NCI-H1105 treated with DMSO at 0.1 percent for 48 hours (cell line): ENCODE data around the gene MPP3.
A peak's percentile ranks its signal among the peaks of the same experiment; 100 is the strongest.

Source experiments
- DNase-seq: peaks from one replicate; lab custom pipeline; 2025; lab: John Stamatoyannopoulos, UW

Gene MPP3

GRCh38 chr17:43832168-43832975 lies 574 bp downstream of the MPP3 start:
- peak; percentile 19 for DNase-seq

- DNase-seq = no peak
Measured at GRCh38 chr17:43831633-43832032, 1.3 kb downstream of the MPP3 start.

DNA sequence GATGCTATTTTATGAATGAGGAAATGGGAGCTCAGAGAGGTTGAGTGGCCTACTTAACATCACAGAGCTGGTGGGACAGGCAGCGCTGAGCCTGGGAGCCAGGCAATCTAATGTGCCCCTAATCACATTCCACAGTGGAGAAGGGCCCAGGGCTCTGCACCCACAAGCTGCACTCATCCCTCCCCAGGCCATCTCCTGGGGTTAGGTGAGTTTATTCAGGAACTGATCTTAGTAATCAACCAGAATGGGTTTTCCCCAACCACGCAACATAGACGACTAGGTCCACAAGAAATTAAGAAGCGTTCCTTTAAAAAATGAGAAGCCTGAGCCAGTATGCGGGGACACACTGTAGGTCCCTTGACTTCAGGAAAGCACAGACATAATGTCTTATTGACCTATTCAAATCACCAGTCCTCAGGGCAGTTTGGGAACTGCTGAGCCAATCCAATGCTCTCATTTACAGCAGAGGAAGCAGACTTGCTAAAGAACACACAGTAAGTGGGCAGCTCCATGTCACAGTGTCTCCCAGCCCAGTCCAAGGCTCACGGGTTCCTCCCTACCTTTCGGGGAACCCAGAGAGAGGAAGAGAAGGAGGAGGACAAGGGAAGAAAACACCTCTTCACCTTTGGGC lies 2.3 kb downstream of the MPP3 start:
- DNase-seq = no peak

DNA sequence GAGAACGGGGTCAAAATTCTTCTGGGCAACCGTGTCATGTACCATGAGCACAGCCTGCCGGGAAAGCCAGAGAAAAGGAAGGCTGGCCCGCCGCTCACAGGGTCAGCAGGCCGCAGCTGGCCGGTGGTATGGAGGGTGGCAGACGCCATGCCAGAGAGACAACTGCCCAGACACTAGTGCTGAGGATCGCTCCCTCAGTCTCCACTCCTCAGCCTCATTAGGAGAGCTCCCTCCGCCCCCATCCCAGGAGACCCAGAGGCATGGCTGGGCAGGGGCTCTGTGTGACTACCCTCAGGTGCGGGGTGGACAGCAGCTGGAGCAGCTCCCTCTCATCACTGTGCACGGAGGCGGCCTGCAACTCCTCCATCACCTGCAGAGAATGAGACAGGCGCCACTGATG lies 3.2 kb downstream of the MPP3 start:
- DNase-seq = no peak

DNA sequence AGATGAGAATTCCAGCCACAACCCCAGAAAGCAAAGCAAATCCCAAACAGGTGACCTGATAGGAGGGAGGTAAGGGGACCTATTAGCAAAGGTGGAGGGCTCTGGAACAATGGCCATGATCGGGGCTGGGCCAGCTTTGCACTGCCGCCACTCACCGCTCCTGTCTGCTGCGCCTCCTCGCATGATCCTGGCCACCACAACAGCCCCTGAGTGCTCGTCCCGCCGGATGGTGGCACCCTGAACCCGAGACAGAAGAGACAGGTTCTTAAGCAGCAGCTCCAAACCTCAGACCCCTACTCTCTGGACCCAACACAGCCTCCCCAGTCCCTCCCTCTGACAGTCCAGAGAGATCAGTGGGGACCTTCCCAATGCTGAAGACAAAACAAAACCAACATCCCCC lies 5.3 kb downstream of the MPP3 start:
- DNase-seq = no peak

GRCh38 chr17:43826206-43826605 lies 6.7 kb downstream of the MPP3 start:
- DNase-seq = no peak

GRCh38 chr17:43825567-43825966 lies 7.4 kb downstream of the MPP3 start:
- no peak for DNase-seq

DNA sequence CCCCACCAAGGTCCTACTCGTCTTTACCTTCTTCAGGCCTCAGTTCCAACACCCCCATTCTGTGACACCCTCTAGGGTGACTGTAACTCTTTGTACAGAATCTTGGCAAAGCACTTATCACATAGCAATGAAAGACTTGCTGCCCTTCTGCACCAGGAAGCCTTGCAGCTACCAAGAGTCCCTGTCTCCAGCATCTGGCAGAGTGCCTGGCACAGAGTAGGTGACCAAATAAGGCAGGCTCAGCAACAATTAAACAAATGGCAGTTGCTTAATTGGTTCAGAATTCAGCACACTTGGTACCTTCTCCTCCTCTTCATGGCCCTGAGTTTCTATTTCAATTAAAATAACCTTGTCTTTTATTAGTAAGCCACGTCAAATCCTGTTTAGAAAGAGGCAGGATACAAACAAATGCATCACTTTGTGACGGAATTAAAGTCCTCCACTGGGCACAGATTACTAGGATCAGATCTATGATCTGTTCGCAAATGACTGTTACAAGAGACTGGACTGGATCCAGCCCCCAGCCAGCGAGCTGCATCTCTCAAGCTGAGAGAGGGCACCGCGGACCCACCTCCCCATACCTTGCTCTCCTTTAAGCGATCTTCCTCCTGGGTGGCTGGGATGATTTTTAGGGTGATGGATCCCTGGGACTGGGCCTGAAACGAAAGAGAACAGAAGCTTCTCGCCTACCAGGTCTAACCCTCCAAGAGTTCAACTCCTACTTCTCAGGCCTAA lies 9.4 kb downstream of the MPP3 start:
- DNase-seq = no peak

- DNase-seq = no peak
Measured at GRCh38 chr17:43822570-43823190, 10.3 kb downstream of the MPP3 start.

- no peak for DNase-seq
Measured at GRCh38 chr17:43820759-43821158, 12.2 kb downstream of the MPP3 start.

GRCh38 chr17:43818966-43819365 lies 14.0 kb downstream of the MPP3 start:
- no peak for DNase-seq

- DNase-seq = no peak
Measured at GRCh38 chr17:43817826-43818225, 15.1 kb downstream of the MPP3 start.

DNA sequence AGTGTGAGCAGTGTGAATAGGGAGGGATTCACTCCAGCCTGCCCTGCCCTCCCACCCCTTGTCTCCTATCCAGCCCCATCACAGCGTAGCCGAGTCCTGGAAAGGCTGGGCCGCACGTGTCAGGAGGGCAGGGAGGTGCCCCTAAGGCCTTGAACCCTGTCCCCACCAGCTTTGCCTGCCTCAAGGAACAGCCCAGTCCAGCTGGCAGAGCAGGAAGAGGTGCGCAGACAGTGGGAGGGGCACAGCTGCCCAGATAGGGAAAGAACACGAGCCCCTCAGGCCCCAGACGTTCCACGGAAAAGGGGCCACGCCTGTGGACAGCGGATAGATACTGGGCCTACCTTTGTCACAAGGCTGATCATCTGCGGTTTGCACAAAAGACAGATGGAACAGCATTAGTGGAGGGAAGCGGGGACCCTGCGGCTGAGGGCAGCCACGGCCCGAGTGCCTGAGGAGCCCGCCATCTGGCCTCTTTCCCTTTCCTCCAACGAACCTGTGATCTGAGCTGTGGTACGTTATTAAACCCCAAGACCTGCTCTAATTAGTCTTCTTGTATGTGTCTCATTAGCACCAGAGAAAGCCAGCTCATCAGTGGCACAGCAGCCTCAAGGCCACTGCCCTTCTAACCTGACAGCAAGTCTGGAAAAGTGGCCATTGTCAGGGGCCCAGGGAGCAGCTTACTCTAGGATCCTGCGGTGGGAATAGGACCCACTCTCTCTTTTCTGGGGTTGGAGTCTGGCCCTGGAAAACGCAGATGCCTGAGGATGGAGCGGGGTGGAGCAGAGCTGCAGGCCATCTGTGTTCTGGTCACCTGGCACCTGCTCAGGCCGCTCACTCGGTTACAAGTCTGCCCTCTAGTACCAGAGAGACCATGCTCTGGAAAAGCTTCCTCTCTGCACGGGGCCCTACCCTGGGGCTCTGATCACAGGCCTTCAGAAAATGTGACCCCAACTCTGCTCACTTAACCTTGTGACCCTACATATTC lies 16.3 kb downstream of the MPP3 start:
- no peak for DNase-seq

GRCh38 chr17:43814714-43815113 lies 18.2 kb downstream of the MPP3 start:
- no peak for DNase-seq

DNA sequence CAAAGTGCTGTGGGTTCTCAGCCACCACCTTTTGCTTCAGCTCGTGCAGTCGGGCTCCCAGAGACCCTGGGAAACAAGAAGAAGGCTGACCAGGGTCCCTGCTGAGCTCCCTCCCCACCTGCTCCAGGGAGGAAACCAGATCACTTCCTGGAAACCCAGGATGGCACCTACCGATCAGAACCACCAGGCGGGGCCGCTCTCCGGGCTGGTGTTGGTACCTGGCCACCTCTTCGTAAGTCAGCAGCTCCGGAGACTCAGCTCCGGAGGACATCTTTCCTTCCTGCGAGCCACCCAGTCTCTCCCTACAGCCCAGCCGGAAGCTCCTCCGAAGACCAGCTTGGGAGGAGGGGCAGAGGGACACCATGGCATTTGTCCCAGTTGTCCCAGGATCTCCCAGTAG lies 18.9 kb downstream of the MPP3 start:
- no peak for DNase-seq

DNA sequence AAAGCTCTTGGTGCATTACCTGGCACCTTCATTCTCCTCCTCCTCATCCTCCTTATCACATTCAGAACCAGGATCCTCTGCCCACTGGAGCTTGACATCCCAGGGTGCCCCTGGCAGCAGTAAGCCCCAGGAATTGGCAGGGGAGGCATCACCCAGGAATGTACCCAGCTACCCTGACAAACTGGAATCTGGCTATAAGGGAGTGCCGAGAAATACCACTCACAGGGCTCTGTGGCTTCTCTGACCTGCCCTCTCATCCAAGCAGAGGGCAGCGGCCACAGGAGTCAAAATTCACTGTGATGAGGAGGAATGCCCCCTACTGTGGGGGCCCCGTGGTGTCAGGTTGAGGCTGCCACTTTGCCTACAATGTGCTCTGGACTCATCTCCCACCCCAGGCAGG lies 19.6 kb downstream of the MPP3 start:
- DNase-seq = no peak

DNA sequence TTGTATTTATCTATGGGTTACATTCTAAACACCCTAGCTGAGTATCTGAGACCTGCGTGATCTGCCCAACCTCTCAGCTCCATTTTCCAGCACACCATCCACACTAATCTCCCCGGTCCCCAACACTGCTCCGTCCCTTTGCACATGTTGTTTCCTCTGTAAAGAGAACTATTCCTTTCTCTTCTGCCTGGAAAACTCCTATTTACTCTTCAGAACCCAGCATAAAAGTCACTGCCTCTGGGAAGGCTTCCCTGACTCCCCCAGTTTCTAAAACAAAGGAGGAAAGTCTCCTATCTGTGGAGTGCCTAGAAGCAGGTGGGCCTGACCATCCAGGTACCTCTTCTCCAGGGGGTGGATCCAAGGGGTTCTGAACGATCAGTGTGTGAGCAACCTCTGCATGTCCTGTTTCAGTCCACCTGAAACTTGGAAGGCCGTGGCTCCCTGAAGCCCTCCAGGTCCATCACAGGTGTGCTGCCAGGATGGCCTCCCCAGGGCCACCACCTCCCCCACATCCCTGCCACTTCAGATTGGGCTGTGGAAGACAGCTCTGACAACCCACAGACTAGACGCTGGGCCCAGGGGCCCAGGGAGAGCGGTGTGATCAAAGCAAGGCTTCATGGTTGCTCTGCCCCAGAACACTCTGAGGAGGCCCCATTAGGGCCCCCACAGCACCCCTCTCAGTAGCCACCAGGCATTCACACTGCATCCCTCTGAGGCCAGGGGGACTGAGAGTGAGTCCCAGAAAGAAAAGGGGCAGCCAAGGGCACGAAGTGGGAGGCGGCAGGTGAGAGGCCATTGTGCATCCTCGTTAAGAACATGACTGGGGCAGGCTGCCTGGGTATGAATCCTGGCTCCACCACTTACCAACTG lies 20.3 kb downstream of the MPP3 start:
- no peak for DNase-seq

DNA sequence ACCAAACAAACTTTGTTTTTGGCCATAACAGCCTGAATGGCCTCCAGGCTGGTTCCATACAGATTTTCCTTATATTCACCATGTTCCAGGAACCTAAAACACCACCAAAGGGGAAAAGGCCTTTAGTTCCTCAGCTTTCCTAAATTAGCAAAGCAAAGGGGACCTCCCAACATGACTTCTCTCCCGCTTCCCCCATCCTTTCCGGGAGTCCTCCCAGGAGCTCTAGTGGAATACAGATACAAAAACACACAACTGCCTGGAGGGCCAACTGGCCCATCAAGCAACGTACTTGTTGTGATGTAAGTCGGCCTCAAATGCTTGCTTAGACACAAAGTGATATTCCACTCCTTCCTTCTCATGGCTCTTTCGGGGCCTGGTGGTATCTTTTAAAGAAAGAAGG lies 22.1 kb downstream of the MPP3 start:
- no peak for DNase-seq

DNA sequence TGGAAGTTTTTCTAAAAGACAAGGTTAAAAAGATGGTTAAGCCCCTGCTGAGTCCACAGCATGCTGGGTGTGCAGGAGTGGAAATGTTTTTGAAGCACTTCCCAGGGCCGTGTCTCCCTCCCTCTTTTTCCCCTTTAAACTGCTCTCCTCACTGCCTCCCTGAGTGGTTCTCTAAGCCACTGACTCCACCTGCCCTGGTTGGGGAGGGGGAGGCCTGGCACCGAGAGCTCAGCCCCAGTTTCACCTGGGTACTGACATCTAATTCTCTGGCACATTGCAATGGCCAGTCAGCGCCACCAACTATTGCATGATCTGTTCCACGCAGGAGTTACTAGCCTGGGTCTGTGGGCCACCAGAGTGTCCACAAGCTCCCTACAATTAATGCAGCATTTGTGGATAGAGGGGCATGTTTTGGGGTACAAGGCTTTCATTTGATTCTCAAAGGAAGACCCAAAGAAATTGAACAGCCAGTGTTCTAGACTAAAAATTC lies 22.7 kb downstream of the MPP3 start:
- DNase-seq = no peak

DNA sequence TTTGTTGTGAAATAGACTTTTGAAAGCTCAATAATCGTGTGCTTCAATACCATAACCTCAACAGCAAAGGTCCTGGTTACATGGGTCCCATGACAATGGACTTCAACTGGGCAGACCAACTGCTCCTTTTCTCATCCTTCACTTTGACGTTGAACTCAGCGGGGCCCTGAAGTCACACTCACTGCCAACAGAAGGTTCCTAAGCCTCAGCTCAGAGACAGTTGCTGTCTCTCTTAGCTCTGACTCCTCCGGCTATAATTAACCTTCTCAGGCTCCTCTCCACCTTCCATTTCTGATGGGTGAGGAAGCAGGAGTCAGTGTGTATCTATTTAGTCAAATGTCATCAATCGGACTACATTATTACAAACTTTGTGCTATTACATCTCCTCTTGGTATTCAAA lies 23.8 kb downstream of the MPP3 start:
- no peak for DNase-seq
